GM13976 (cell line): ENCODE measurements around the gene ESAM.
"Not testable (repeated sequence)": the region's sequence is repeated elsewhere in the genome, so short reads cannot be mapped to it uniquely, and the experiment has no call there.

Source experiments
- DNase-seq: peaks from one replicate; pipeline ENCODE4 v3.0.0; 2012; ENCODE audit warnings: low spot score
- in situ Hi-C: fragments of 300-500 bp; cut with MboI; formaldehyde crosslinking; loops from one replicate; pipeline ENCODE4 v1.12.0; 2022; ENCODE audit warnings: low sequenced_read_pairs, mixed read lengths, inconsistent platforms; ENCODE audit not compliant: unreplicated experiment
- TF ChIP-seq, protein P1 (sequence below): IDR thresholded peaks from 2 replicates; pipeline ENCODE4 v1.5.1; 2012; ENCODE audit warnings: borderline replicate concordance, mild to moderate bottlenecking; ENCODE audit not compliant: insufficient read depth; ENCODE audit errors: extremely low read depth, missing control alignments, control extremely low read depth

ESAM gene

GRCh38 chr11:124776865-124777645, 15.0 kb upstream of the ESAM start:
- DNase-seq: no peak
- TF ChIP-seq, protein P1, sequence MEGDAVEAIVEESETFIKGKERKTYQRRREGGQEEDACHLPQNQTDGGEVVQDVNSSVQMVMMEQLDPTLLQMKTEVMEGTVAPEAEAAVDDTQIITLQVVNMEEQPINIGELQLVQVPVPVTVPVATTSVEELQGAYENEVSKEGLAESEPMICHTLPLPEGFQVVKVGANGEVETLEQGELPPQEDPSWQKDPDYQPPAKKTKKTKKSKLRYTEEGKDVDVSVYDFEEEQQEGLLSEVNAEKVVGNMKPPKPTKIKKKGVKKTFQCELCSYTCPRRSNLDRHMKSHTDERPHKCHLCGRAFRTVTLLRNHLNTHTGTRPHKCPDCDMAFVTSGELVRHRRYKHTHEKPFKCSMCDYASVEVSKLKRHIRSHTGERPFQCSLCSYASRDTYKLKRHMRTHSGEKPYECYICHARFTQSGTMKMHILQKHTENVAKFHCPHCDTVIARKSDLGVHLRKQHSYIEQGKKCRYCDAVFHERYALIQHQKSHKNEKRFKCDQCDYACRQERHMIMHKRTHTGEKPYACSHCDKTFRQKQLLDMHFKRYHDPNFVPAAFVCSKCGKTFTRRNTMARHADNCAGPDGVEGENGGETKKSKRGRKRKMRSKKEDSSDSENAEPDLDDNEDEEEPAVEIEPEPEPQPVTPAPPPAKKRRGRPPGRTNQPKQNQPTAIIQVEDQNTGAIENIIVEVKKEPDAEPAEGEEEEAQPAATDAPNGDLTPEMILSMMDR: no peak
- in situ Hi-C loops: no loop called here

DNA sequence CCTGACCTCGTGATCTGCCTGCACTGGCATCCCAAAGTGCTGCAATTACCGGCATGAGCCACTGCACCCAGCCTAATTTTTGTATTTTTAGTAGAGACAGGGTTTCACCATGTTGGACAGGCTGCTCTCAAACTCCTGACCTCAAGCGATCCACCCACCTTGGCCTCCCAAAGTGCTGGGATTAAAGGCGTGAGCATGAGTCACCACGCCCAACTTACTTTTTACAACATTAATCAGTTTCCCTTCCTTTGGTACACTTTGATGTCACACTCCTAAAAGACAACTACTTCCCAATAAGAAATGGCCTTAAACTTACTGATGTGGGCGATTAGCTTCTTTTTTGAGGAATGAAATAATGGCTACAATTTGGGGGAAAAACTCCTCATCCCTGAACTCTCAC, 8.9 kb upstream of the ESAM start:
- DNase-seq, in situ Hi-C loops: not testable (repeated sequence)

- no peak for DNase-seq
- in situ Hi-C loops: loop anchor here (10.0 kb wide), 1 partner anchor 95 kb away; the partner anchor contains the start of genes SIAE and SPA17
- TF ChIP-seq, protein P1: no peak
Measured at GRCh38 chr11:124769806-124770774, 8.0 kb upstream of the ESAM start.

DNA sequence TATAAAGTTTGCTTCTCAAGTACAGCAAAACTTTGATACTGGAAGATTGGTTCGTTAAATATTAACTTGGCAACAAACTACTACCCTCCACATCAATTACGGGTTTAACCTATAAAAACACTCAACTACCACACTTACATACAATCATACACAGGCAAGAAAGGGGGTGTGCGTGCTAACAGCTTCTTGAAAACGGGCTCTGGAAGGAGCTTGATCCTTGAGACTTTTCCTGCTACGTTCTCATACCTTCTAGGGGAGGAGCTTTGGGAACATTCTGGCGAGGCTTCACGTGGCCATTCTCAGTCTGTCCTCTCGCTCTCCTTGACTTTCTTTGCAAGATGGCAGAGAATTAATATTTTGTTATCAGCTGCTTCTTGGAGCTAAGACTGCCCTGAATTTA, 6.8 kb upstream of the ESAM start:
- DNase-seq: no peak
- TF ChIP-seq, protein P1: no peak
- in situ Hi-C loops: loop anchor here (10.0 kb wide), 1 partner anchor 94 kb away; the partner anchor contains the start of genes SIAE and SPA17

GRCh38 chr11:124766156-124766555, 4.1 kb upstream of the ESAM start:
- DNase-seq: no peak
- TF ChIP-seq, protein P1: no peak
- in situ Hi-C loops: loop anchor here (10.0 kb wide), 1 partner anchor 91 kb away; the partner anchor contains the start of genes SIAE and SPA17

GRCh38 chr11:124763156-124763947, 1.3 kb upstream of the ESAM start:
- DNase-seq: peak; percentile 71
- in situ Hi-C loops: loop anchor here (10.0 kb wide), 1 partner anchor 89 kb away; the partner anchor contains the start of genes SIAE and SPA17
- TF ChIP-seq, protein P1: peak; percentile 88
